Osteoblast (primary cell): ENCODE data around the gene F8A1. TPM values are rescaled to one million over a fixed set of nuclear protein-coding genes. Genes with fewer than 3 reads are reported as not detected.
"Not testable (repeated sequence)": the region's sequence is repeated elsewhere in the genome, so short reads cannot be mapped to it uniquely, and the experiment has no call there.

Experiments
- DNase-seq: peaks from one replicate; pipeline ENCODE4 v3.0.0; 2011; ENCODE audit warnings: low spot score, mixed read lengths; ENCODE audit not compliant: insufficient read length; ENCODE audit errors: missing footprints
- H2AFZ ChIP-seq: 2 replicates; pipeline ENCODE4 v1.6.0; 2011; ENCODE audit warnings: mild to moderate bottlenecking, low read length
- H3K27ac ChIP-seq: 2 replicates; pipeline ENCODE4 v1.5.1; 2011; ENCODE audit warnings: mild to moderate bottlenecking, low read depth, low read length, moderate library complexity
- H3K27me3 ChIP-seq: 2 replicates; pipeline ENCODE4 v1.6.0; 2012; ENCODE audit warnings: mild to moderate bottlenecking, control low read depth, inconsistent platforms, low read length, moderate library complexity; ENCODE audit not compliant: insufficient read depth
- H3K36me3 ChIP-seq: 2 replicates; pipeline ENCODE4 v1.5.1; 2011; ENCODE audit warnings: mild to moderate bottlenecking, low read length, control low read depth, moderate library complexity; ENCODE audit not compliant: insufficient read depth
- H3K4me1 ChIP-seq: 2 replicates; pipeline ENCODE4 v1.5.1; 2011; ENCODE audit warnings: mild to moderate bottlenecking, low read length, control low read depth, moderate library complexity; ENCODE audit not compliant: insufficient read depth
- H3K4me2 ChIP-seq: 2 replicates; pipeline ENCODE4 v1.6.0; 2011; ENCODE audit warnings: mild to moderate bottlenecking, low read length; ENCODE audit not compliant: insufficient read depth
- H3K4me3 ChIP-seq: fragments of 200-600 bp; sonication (generic); 3 replicates; pipeline ENCODE4 v1.5.1; 2012; ENCODE audit warnings: mild to moderate bottlenecking, low read length, inconsistent platforms; ENCODE audit not compliant: insufficient read depth
- H3K79me2 ChIP-seq: 2 replicates; pipeline ENCODE4 v1.6.0; 2012; ENCODE audit warnings: mild to moderate bottlenecking, low read length, control low read depth, inconsistent platforms; ENCODE audit not compliant: insufficient read depth
- H3K9me3 ChIP-seq: 2 replicates; pipeline ENCODE4 v1.5.1; 2011; ENCODE audit warnings: low read depth, low read length, control low read depth
- H4K20me1 ChIP-seq: 2 replicates; pipeline ENCODE4 v1.6.0; 2012; ENCODE audit warnings: mild to moderate bottlenecking, low read length, control low read depth; ENCODE audit not compliant: insufficient read depth
- total RNA-seq: library from RNA; depleted of rRNA; stranded (reverse); fragments of >200 nt; gene quantifications from 2 replicates; pipeline ENCODE4 v1.2.3, GENCODE V29; 2012
- TF ChIP-seq, protein P1 (sequence below): IDR thresholded peaks from 2 replicates; pipeline ENCODE4 v1.5.1; 2011; ENCODE audit warnings: mild to moderate bottlenecking, low read depth, low read length, moderate library complexity; ENCODE audit errors: extremely low read depth

F8A1 gene
- total RNA-seq, 1 donor, result 6.5 TPM

- Histone ChIP-seq H3K4me3 (no peak overlapping the region), H3K4me1 (no peaks in the 10 kb centered on the region), H3K9me3 (no peaks in the 10 kb centered on the region), H3K27me3 (no peaks in the 10 kb centered on the region), H3K27ac (no peak overlapping the region), H2AFZ (no peak overlapping the region), H4K20me1 (no peaks in the 10 kb centered on the region), H3K36me3 (no peaks in the 10 kb centered on the region), H3K4me2 (no peak overlapping the region), H3K79me2 (no peaks in the 10 kb centered on the region)
- TF ChIP-seq, protein P1, sequence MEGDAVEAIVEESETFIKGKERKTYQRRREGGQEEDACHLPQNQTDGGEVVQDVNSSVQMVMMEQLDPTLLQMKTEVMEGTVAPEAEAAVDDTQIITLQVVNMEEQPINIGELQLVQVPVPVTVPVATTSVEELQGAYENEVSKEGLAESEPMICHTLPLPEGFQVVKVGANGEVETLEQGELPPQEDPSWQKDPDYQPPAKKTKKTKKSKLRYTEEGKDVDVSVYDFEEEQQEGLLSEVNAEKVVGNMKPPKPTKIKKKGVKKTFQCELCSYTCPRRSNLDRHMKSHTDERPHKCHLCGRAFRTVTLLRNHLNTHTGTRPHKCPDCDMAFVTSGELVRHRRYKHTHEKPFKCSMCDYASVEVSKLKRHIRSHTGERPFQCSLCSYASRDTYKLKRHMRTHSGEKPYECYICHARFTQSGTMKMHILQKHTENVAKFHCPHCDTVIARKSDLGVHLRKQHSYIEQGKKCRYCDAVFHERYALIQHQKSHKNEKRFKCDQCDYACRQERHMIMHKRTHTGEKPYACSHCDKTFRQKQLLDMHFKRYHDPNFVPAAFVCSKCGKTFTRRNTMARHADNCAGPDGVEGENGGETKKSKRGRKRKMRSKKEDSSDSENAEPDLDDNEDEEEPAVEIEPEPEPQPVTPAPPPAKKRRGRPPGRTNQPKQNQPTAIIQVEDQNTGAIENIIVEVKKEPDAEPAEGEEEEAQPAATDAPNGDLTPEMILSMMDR, result no peak
- DNase-seq, result no peak
These were observed 6.1 kb downstream of the F8A1 start for GRCh38 chrX:154892296-154892695.

DNA sequence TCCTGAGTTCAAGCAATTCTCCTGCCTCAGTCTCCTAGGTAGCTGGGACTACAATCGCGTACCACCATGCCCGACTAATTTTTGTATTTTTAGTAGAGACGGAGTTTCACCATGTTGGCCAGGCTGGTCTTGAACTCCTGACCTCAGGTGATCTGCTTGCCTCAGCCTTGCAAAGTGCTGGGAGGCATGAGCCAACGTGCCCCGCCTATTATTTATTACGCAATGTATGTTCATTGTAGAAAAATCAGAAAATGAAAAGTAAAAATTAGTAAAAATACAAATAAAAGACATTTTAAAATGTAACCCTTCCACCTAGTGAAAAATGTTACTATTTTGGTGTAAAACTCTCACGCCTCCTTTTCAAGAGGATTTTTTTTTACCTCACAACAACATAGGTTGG, 14.2 kb downstream of the F8A1 start:
- H3K27ac ChIP-seq, result no peak overlapping the region
- no peaks in the 10 kb centered on the region for H3K36me3 ChIP-seq
- H3K4me3 ChIP-seq, result no peak overlapping the region
- no peaks in the 10 kb centered on the region for H4K20me1 ChIP-seq
- TF ChIP-seq, protein P1, result no peak
- no peak for DNase-seq
- H3K27me3 ChIP-seq, result no peaks in the 10 kb centered on the region
- no peaks in the 10 kb centered on the region for H3K79me2 ChIP-seq
- no peaks in the 10 kb centered on the region for H3K4me1 ChIP-seq
- no peak overlapping the region for H3K4me2 ChIP-seq
- H2AFZ ChIP-seq, result no peak overlapping the region
- H3K9me3 ChIP-seq, result no peaks in the 10 kb centered on the region

- no peak overlapping the region for H3K4me3 ChIP-seq
- H3K79me2 ChIP-seq, result no peaks in the 10 kb centered on the region
- no peaks in the 10 kb centered on the region for H4K20me1 ChIP-seq
- no peak for DNase-seq
- no peak overlapping the region for H3K27ac ChIP-seq
- TF ChIP-seq, protein P1, result no peak
- no peaks in the 10 kb centered on the region for H3K9me3 ChIP-seq
- H3K4me1 ChIP-seq, result no peaks in the 10 kb centered on the region
- no peaks in the 10 kb centered on the region for H3K36me3 ChIP-seq
- no peak overlapping the region for H2AFZ ChIP-seq
- no peaks in the 10 kb centered on the region for H3K27me3 ChIP-seq
- H3K4me2 ChIP-seq, result no peak overlapping the region
These were observed 16.3 kb downstream of the F8A1 start for GRCh38 chrX:154902408-154902807.

DNA sequence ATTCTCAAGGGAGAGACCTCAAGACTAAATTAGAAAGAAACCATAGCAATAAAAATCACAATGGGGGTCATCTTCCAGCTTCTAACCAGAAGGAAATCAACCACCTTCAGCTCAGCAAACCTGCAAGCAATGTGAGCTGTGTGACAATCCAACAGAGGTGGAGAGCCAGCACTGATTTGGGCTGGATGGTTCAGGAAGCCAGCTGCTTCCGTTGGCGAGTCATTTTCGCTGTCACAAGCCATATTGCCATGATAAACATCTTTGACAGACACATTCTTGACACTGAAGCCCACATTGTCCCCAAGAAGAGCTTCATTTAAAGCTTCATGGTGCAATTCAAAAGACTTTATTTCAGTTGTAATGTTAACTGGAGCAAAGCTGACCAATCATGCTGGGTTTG, 22.7 kb downstream of the F8A1 start:
- Histone ChIP-seq H3K4me3 (no peak overlapping the region), H3K27ac (no peak overlapping the region), H3K4me2 (no peak overlapping the region), H3K27me3 (no peaks in the 10 kb centered on the region), H3K79me2 (no peaks in the 10 kb centered on the region), H4K20me1 (no peaks in the 10 kb centered on the region), H3K4me1 (no peaks in the 10 kb centered on the region), H2AFZ (no peak overlapping the region), H3K36me3 (no peaks in the 10 kb centered on the region), H3K9me3 (no peaks in the 10 kb centered on the region)
- TF ChIP-seq, protein P1, result no peak
- no peak for DNase-seq

DNA sequence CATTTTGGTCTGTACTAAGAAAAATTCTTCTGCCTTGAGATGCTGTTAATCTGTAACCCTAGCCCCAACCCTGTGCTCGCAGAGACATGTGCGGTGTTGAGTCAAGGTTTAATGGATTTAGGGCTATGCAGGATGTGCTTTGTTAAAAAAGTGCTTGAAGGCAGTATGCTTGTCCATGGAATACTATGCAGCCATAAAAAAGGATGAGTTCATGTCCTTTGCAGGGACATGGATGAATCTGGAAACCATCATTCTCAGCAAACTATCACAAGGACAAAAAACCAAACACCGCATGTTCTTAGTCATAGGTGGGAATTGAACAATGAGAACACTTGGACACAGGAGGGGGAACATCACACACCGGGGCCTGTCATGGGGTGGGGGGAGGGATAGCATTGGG, 23.9 kb downstream of the F8A1 start:
- not testable (repeated sequence) for H3K9me3 ChIP-seq, H3K27ac ChIP-seq, H3K4me3 ChIP-seq, H2AFZ ChIP-seq, H3K4me1 ChIP-seq, H3K27me3 ChIP-seq, H3K36me3 ChIP-seq, H4K20me1 ChIP-seq, H3K79me2 ChIP-seq, H3K4me2 ChIP-seq, DNase-seq

GRCh38 chrX:154910528-154910927, 24.4 kb downstream of the F8A1 start:
- not testable (repeated sequence) for H4K20me1 ChIP-seq, H3K4me3 ChIP-seq, H3K4me2 ChIP-seq, DNase-seq, H3K27ac ChIP-seq, H3K9me3 ChIP-seq, H3K79me2 ChIP-seq, H3K4me1 ChIP-seq, H3K36me3 ChIP-seq, H2AFZ ChIP-seq, H3K27me3 ChIP-seq
